SK-MEL-5 (cell line): ENCODE measurements around the gene CCDC33. TPM values are rescaled to one million over a fixed set of nuclear protein-coding genes. Genes with fewer than 3 reads are reported as not detected.
A peak's percentile ranks its signal among the peaks of the same experiment; 100 is the strongest.

Source experiments
- DNase-seq: peaks from one replicate; pipeline ENCODE4 v3.0.0-alpha.2; 2016; ENCODE audit warnings: low read depth, low spot score
- in situ Hi-C: cut with HindIII; loops from 2 replicates; pipeline ENCODE4 v1.10.0; 2016; ENCODE audit warnings: low sequenced_read_pairs, high pct_unique_total_duplicates, low pct_unique_long_range_greater_than_20kb
- total RNA-seq: library from RNA; depleted of rRNA; stranded (reverse); fragments of >200 nt; shearing (Covaris generic); gene quantifications from 2 replicates; pipeline ENCODE4 v1.2.3, GENCODE V29; 2014

Gene CCDC33
- total RNA-seq, 1 experiment from 2014 or later = not detected

GRCh38 chr15:74263466-74263865, 27.3 kb downstream of the CCDC33 start:
- no peak for DNase-seq
- in situ Hi-C loops = no loop called here

- DNase-seq = no peak
- in situ Hi-C loops = no loop called here
These were observed 28.0 kb downstream of the CCDC33 start for GRCh38 chr15:74264081-74264501.

- peak; percentile 14 for DNase-seq
- in situ Hi-C loops = no loop called here
These were observed 29.0 kb downstream of the CCDC33 start for GRCh38 chr15:74265046-74265639.

- DNase-seq = no peak
- in situ Hi-C loops = no loop called here
These were observed 31.9 kb downstream of the CCDC33 start for GRCh38 chr15:74268020-74268419.

- no peak for DNase-seq
- in situ Hi-C loops = no loop called here
These were observed 33.4 kb downstream of the CCDC33 start for GRCh38 chr15:74269362-74270035.

GRCh38 chr15:74270155-74270554, 34.0 kb downstream of the CCDC33 start:
- in situ Hi-C loops = no loop called here
- DNase-seq = no peak

GRCh38 chr15:74270854-74271520, 34.9 kb downstream of the CCDC33 start:
- in situ Hi-C loops = no loop called here
- peak; percentile 13 for DNase-seq

GRCh38 chr15:74272812-74273211, 36.7 kb downstream of the CCDC33 start:
- in situ Hi-C loops = no loop called here
- DNase-seq = no peak

GRCh38 chr15:74274470-74275038, 38.4 kb downstream of the CCDC33 start:
- DNase-seq = no peak
- in situ Hi-C loops = no loop called here

GRCh38 chr15:74275957-74276356, 39.8 kb downstream of the CCDC33 start:
- in situ Hi-C loops = no loop called here
- peak; percentile 44 for DNase-seq

GRCh38 chr15:74276560-74276959, 40.4 kb downstream of the CCDC33 start:
- in situ Hi-C loops = no loop called here
- DNase-seq = no peak

- in situ Hi-C loops = no loop called here
- DNase-seq = no peak
These were observed 41.2 kb downstream of the CCDC33 start for GRCh38 chr15:74277242-74277810.

- DNase-seq = no peak
- in situ Hi-C loops = no loop called here
These were observed 42.1 kb downstream of the CCDC33 start for GRCh38 chr15:74278207-74278606.

GRCh38 chr15:74281147-74282133, 45.3 kb downstream of the CCDC33 start:
- peak; percentile 64 for DNase-seq
- in situ Hi-C loops = no loop called here

GRCh38 chr15:74283368-74283767, 47.2 kb downstream of the CCDC33 start:
- in situ Hi-C loops = no loop called here
- no peak for DNase-seq

- no peak for DNase-seq
- in situ Hi-C loops = no loop called here
These were observed 53.5 kb downstream of the CCDC33 start for GRCh38 chr15:74289671-74290070.

GRCh38 chr15:74290645-74291044, 54.5 kb downstream of the CCDC33 start:
- in situ Hi-C loops = no loop called here
- no peak for DNase-seq
